Midbrain (tissue), 1 donor: ENCODE data around the gene RXRB.
A peak's percentile ranks its signal among the peaks of the same experiment; 100 is the strongest.
"Not testable (repeated sequence)": the region's sequence is repeated elsewhere in the genome, so short reads cannot be mapped to it uniquely, and the experiment has no call there.

ENCODE experiments used
- DNase-seq: peaks from one replicate; lab custom pipeline; 2025; lab: John Stamatoyannopoulos, UW

The RXRB gene

DNA sequence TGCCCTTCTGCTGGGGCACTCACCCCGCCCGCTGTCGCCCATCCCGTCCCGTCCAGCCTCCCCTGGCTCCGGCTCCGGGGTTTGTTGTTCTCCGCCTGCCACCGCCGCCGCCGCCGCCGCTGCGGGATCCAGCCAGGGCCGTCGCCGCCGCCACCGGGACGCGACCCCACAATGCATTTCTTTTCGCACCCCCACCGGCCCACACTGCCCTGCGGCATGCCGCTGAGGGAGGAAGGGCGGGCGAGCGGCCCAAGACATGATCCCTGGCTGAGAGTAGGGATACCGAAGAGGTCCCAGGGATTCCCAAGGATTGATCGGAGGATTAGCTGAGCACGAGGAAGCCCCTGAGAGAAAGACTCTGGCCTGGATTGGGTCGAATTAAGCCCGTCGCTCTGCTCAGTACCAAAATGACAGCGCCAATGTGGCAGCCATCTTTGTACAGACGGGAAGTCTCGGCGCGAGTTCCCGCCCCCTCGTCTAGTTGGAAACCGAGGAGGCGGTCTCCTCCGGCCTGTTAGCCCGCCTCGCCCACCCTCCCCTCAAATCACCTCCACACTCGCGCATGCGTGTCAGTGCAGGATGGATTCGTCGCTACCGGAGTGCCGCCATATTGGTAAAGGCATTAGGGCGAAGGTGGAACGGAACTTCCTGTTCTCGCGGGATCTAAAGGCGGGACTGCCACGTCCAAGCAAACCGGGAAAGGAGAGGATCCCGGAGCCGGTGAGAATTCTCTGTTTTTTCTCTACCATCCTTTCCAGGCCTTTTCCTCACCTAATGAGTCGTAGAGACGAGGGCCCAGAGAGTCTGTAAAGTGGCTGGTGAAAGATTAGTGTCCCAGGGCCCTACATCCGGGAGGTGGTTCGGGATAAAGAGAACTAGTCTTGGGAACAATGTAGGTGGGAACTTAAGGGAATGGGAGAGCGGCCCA, at the start of gene RXRB, which contains the start of gene SLC39A7:
RXRB (minus strand) TSS at position 447 of the 928 bp plus-strand sequence; CDS start at position 258, 189 bp downstream.
SLC39A7 (plus strand) TSS at position 649 of the 928 bp plus-strand sequence. CDS start 379 bp downstream, outside the sequence.
- DNase-seq = peak; percentile 99

DNA sequence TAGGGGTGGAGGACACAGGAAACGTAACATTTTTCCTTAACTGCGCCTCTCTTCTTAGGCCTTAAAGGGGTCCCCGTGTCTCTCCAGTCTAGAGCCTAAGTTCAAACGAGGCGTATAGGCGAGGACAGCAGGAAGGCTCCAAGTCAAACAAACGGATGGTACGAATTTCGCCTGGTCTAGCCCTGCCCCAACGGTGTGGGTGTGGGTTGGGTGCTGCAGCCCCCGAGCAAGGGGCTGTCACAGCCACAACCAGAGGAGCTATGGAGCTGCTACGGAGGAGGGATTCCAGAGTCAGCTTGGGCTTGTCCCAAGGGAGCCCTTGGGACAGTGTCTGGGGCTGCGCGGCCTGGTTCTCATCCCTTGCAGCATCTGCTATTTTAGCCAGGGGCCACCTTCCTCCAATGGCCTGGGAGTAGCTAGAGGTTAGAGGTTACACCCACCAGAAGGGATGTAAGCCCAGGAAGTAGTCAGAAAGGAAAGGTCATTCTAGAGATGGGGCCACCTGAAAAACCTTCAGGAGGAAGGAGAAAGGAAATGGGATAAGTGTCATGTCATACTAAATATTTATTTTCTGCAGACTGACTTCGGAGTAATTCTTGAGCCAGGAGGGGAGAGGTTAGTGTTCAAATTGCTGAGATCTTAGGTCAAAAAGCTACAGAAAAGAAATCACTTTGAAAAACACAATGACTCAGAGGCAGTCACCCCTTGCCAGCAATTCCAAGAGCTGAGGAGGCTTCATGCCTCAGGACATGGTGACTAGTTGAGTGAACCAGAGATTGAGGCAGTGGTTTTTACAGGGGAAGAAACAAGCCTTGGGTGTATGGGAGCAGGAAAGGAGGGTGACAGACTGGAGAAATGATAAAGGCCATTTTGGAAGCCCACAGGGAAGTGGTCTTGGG, 49.5 kb upstream of the RXRB start:
- no peak for DNase-seq

DNA sequence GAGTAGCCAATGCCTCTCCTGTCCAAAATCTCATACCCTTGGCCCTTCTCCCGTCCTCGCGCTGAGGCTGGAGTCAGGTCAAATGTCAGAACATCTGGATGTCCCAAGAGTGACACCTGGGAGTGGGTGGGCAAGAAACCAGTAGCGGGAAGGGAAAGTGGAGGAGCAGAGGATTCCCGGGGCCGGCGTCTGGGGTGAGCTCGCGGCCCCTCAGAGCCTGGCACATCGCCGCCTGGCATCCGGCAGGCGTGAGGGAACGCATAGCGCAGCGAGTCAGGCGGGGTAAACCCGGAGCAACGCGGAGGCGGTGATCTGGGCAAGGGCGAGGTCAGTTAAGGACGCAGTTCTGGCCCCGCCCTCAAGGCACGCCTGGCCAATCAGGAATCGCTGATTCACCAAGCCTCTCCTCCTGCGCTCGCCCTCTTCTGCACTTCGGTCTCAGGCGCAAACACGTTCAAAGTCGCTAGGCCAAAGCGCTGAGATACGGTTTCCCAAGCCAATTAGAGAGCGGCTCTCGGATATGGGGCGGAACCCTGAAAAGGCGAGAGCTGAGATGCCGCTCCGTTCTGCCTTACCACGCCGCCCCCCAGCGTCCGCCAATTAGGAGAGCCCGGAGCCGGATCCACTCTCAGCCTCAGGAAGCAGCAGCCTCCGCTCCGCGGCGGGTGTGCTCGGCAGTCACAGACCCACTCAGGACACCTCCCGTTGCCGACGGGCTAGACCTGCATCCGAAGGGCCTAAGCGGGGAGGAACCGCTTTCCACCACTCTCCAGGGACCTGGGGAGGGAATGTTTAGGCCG, 48.7 kb upstream of the RXRB start:
- peak; percentile 99 for DNase-seq

DNA sequence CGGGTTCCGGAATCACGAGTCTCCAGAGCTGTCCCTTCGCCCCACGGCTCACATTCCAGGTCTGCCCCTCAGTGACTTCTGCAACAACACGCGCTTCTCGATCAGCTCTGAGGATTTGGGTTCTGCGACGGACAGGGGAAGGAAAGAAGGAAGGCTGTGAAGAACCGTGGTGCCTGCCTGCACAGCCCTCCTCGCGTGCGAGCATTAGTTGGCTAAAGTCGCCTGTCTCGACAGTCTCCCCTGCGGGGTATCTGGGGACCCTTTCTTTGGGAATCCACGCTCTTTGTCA, 48.1 kb upstream of the RXRB start:
- no peak for DNase-seq

DNA sequence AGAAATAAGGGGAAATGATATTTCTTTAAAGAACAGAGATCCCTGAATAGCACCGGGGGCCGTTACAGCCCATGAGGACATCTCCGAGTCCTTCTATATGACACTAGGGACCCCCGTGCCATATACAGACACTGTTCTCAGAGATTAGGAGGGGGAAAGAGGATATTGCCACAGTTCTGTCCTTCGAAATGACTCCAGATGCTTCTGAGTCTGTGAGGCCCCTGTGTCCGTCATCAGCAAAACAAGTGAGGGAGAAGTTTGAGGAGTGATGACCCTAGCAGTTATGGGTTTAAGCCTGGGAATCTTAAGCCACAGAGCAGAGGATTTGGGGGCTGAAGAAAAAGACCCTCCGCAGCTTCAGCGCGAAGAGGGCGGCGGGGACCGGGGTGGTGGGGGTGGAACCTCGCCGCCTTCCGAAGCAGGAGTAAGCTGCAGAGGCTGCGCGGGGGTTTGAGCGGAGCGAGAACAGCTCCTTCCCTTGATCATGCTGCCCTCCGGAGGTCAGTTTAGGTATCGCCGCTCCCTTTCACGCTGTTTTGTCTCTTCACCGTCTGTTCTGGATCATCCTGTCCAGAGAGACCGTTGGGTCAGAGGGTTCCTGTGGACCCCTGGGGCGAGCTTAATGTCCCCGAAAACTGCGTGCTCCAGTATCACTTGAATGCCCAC, 47.6 kb upstream of the RXRB start:
- DNase-seq = peak; percentile 89

DNA sequence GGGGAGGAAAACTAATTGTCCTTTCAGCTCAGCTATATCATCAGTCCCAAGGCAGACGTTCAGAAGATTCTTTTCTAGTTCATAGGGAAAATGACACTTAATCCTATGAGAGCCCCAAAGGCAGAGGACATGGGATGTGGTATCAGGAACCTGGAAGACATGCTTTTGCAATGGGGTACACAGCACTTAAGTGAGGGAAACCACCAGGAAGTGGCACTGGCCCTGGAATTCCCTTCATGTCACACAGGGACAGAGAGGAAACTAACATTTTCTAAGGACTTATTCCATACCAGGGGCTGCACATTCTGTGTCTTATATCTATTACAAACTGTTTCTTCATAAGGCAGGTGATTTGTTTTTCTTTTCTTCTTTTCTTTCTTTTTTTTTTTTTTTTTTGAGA, 43.0 kb upstream of the RXRB start:
- DNase-seq = no peak

DNA sequence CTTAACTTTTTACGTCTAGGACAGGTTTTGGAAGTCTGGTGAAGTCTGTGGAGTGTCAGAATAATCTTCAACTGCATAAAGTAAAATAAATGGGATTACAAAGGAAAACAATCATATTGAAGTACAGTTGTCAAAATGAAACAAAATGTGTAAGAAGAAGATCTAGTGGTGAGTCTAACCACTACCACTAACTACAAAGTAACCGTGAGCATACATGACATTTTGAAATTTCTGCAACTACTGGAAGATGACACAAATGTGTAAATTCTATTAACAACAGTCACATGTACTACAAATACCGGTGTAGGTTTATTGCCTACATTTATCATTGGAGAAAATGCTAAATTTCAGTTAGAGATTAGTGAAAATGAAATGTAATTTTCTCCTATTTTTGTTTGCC, 41.5 kb upstream of the RXRB start:
- DNase-seq = no peak

DNA sequence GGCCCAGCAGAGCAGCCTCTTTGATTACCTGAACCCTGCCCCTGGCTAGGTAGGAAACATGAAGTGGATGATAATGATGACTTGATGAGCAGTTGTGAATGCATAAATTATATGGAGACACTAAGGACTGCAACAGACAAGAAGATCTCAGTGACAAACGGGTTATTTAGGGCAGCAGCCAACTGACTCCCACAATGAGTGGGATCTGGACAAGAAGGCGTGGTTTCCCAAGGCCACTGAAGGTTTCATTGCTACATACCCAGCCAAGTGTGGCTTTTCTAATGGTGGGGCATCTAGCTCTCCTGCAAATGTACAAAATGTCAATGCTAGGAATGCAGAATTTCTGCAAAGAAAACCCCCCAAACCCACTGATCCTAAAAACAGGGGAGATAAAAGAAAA, 37.3 kb upstream of the RXRB start:
- DNase-seq = no peak

DNA sequence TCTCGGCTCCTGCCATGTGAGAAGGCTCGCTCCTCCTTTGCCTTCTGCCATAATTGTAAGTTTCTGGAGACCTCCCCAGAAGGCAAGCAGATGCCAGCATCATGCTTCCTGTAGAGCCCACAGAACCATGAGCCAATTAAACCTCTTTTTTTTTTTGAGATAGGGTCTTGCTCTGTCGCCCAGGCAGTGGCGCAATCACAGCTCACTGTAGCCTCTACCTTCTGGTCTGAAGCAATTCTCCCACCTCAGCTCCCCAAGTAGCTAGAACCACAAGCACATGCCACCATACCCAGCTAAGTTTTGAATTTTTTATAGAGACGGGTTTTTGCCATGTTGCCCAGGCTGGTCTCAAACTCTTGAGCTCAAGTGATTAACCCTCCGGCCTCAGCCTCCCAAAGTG, 36.4 kb upstream of the RXRB start:
- DNase-seq = no peak

DNA sequence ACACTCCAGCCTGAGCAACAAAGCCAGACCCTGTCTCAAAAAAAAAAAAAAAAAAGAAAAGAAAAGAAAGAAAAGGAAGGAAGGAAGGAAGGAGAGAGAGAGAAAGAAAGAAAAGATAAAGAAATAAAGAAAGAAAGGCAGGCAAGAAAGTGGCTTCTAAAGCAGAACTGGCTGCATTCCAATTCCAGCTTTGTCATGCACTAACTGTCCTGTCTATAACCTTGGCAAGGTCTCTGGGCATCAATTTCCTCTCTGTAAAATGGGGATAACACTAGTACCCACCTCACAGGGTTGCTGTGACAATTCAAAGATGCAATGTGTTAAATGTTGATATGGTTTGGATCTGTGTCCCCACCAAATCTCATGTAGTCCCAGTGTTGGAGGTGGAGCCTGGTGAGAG, 35.9 kb upstream of the RXRB start:
- DNase-seq = no peak

DNA sequence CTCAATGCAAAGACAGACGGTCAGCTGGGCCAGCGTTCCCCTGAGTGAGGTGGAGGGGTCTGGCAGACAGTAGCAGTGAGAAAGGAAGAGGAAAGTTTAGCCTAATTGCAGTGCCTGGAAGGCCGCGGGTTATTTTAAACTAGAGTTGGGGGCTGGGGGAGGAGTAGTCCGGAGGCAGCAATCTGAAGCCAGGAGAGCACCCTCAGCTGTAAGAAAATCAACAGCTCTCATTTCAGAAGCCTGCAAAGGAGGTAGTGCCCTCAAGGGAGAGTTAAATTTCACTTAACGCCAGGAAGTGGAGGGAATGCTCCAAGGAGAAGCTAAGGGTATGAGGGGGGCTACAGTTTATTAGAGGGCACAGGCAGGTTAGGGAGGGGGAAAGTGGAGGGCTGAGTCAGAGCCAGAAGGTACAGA, 34.8 kb upstream of the RXRB start:
- no peak for DNase-seq

DNA sequence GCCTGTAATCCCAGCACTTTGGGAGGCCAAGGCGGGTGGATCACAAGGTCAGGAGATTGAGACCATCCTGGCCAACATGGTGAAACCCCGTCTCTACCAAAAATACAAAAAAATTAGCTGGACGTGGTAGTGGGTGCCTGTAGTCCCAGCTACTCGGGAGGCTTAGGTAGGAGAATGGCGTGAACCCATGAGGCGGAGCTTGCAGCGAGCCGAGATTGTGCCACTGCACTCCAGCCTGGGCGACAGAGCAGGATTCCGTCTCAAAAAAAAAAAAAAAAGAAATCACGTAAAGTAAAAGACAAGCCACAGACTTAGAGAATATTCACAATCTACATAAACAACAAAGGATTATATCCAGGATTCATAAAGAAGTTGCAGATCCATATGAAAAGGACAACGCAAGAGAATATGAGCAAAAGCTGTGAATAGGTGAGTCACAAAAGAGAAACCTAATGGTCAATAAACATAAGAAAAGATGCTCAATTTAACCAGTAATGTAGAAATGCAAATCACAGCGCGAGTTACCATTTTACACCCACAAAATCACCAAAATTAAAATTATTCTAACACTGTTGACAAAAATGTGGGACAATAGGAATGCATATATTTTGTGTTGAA, 26.1 kb upstream of the RXRB start:
- not testable (repeated sequence) for DNase-seq

DNA sequence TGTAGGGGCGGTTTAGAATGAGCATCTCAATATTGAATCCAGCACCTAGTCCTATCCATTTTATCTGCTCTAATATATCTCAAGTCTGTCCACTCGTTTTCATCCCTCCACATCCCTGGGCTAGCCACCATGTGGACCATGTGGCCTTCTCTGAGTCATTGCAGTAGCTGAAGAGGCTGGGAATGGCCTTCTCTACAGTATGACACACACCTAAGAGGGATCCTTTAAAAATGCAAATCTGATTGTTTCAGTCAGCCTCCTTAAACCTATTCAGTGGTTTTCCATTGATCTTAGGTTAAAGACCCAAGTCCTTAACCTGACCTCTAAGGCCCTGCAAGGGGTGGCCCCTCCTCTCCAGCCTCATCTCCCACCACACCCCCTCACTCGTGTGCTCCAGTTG, 17.2 kb upstream of the RXRB start:
- DNase-seq = no peak

DNA sequence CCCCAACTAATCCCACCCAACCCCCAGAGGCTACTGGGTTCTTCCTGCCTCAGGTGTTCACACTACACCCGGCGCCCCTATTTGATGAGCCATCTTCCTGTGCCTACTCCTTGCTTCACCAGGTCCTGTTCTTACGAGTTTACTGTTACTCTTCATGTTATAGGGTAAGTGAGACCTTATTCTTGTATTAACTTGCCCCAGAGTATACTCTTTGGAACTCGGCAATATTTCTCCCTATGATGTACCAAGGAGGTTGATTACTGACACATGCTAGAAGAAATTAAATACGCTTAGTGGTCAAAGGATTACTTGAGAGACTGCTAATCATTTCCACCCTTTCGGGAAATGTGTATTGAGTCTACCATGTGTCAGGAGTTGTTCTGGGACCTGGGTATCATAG, 16.8 kb upstream of the RXRB start:
- no peak for DNase-seq

DNA sequence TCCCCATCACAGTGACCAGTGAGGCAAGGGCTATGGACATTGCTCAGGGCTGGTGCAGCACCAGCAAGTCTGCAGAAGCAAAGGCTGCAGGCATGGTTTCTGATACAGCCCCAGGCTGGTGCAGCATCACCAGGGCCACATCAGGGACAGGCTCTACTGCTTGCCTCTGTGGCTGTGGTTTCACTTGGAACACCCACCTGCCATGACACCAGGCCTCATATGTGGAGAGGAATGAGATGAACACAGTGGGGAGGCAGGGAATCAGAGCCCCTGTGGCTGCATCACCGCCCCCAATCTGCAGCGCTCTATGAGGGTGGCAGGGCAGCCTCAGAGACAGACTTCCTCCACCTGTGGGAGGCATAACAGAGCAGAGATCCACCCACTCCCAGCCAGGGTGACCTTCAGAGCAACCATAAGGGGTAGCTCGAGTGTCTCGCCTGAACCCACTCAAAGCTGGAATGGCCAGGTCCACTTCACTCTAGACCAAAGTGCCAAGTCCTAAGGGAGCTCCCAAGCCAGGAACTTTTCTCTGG, 15.7 kb upstream of the RXRB start:
- no peak for DNase-seq

DNA sequence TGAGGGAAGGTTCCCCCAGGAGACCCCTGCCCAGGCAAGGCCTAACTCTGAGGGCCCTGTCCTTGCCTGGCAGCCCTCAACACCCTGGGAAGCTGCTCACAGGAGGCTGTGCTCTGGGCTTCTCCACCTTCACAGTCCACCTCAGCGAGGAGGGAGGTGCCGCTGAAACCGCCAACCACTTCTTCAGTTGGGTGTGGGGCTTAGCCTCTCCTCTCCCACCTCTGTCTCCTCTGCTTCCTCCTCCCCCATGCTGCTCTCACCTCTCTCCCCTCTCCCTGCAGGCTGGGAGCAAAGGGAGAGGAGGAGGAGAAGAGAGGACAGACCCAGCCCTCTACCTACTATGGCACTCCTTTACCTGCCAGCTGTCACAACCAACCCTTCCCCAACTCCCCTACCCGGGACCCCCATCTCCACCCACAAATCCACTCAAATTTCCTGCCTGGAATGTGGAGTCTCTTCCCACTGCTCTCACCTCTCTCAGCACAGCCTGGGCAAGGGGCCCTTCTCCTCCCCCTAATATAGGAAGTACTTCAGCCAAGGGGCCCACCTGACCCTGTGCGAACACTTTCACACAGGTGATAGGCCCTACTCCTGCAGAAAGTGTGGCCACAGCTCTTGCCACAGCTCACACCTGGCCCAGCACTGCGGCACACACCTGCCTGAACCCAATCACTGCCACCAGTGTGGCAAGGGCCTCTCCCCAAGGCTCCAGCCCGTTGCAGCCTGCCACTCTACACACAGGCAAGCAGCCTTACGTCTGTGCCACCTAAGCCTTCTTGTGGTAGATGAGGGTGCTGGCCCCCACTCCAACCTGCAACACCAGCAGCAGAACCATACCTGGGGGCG, 15.0 kb upstream of the RXRB start:
- no peak for DNase-seq

DNA sequence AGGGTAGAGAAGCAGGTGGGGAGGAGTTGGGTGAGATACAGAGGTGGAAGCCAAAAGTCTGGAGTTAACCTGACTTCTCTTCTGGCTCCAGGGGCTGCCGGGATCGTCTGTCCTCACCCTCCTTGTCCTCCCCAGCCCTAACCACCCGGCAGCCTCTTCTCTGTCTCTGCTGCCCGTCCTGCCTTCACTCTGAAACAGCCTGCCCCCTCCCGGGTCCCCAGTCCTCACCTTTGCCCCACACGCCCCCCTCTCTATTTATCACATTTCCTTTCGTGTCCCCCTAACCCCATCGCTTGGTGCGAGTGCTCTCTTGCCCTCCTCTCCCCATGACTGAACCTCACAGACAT, 13.5 kb upstream of the RXRB start:
- no peak for DNase-seq

DNA sequence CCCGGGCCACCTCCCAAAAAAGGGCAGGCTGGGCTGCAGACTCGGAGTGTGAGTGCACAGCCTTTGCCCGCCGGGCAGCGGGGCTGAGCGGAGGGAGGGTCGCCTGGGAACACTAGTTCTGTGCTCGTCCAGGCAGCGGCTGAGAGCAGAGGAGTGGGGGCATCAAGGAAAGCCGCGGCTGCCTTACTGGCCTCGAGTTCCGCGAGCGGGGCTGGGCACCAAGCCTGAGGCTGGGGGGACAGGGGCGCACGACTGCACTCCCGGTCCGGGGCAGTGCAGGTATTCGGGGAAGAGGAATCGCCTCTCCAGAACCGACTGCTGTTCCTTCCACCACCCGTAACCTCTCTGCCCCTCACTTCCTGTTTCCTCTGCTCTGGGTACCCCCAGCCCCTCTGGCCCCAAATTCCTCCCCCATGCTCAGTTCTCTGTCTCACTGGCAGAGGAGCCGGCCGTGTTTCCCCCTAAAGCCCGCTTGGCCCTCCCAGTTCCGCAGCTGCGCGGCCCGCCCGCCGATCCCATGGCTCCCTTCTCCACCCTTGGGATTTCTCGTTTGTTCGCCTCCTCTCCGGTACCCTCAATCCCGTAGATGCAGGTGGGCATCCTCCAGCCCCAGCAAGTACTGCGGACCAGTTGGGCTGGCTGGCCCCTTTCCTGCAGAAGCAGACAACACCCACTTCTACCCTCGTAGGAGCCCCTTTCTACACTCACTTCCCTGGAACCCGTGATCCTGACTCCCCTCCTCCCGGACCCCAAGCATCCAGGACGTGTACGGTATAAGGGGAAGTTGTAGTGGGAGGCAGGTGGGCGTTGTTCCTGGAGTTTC, 12.9 kb upstream of the RXRB start:
- peak; percentile 19 for DNase-seq

DNA sequence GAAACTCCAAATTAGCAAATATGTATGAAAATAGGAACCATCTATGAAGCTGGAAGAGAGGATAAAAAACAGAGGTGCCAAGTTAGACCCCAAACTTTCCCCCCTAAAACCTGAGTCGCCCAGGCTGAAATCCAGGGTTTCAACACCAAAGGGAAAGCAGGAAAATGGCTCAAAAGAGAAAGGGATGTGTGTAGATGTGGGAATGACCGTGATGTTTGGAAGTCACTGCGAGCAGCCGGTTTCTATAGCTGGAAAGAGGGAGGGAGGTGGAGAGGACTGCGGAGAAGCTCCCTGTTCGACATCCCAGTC, 12.3 kb upstream of the RXRB start:
- DNase-seq = no peak
